ENCODE results near the gene VAPA. TPM values are rescaled to one million over a fixed set of nuclear protein-coding genes. Genes with fewer than 3 reads are reported as not detected.

Gene VAPA
- total and polyA plus RNA-seq, 7 experiments from 2014 or later: 109 to 278 (median 164) TPM

- peak overlapping the region in 8 of 10 donors; percentile 23 to 73 (median 53) for H3K4me3 Mint-ChIP-seq
- no peaks in the 10 kb centered on the region for H3K27me3 Mint-ChIP-seq
- ChIA-PET POLR2A (interaction anchor here (1.0 to 1.8 kb wide), 2 partner anchors 13 to 14 kb away, joined by 3 to 6 read pairs; partner anchors contain the start of gene VAPA), CTCF (interaction anchor here (0.6 kb wide), 1 partner anchor 11 kb away, joined by 3 read pairs; no protein-coding TSS in a partner anchor)
- Histone ChIP-seq H3K4me3 (ENCODE audit: low read length) (no peak overlapping the region), H3K27me3 (ENCODE audit: control insufficient read depth in 2 of 2, insufficient read depth in 2 of 2, low read length in 2 of 2) (no peaks in the 10 kb centered on the region), H3K36me3 (ENCODE audit: control insufficient read depth in 2 of 3, insufficient read depth in 3 of 3, low read length in 3 of 3) (peaks cover 0 to 6% (median 2%) of the 10 kb centered on the region in 3 experiments), H3K27ac (ENCODE audit: low read depth, low read length) (no peak overlapping the region), H3K9me3 (ENCODE audit: control insufficient read depth in 2 of 3, low read length in 3 of 3) (no peaks in the 10 kb centered on the region), H3K4me1 (ENCODE audit: control insufficient read depth in 2 of 2, insufficient read depth in 2 of 2, low read length in 2 of 2) (peaks cover 42 to 48% of the 10 kb centered on the region in 2 donors)
- H3K4me1 Mint-ChIP-seq: peaks cover 22 to 90% (median 48%) of the 10 kb centered on the region in 7 donors
- DNase-seq: no peak
- H3K9me3 Mint-ChIP-seq: no peaks in the 10 kb centered on the region
- no peak for ATAC-seq
- H3K36me3 Mint-ChIP-seq: peaks cover 4 to 10% (median 9%) of the 10 kb centered on the region in 5 donors
- peak overlapping the region in 5 of 9 donors; percentile 16 to 75 (median 25) for H3K27ac Mint-ChIP-seq
- intact Hi-C loops (cut with micrococcal nuclease): no loop called here
These were observed 13.7 kb downstream of the VAPA start for GRCh38 chr18:9927392-9928063.

GRCh38 chr18:9928646-9929259 lies 14.9 kb downstream of the VAPA start:
- CTCF ChIA-PET: no interaction called here
- DNase-seq (no peak), ATAC-seq (no peak)
- H3K27me3 ChIP-seq (ENCODE audit: control insufficient read depth in 2 of 2, insufficient read depth in 2 of 2, low read length in 2 of 2): no peaks in the 10 kb centered on the region
- no peak overlapping the region for H3K27ac ChIP-seq (ENCODE audit: low read depth, low read length)
- no peaks in the 10 kb centered on the region for H3K9me3 ChIP-seq (ENCODE audit: control insufficient read depth in 2 of 3, low read length in 3 of 3)
- H3K36me3 ChIP-seq (ENCODE audit: control insufficient read depth in 2 of 3, insufficient read depth in 3 of 3, low read length in 3 of 3): peaks cover 0 to 15% (median 6%) of the 10 kb centered on the region in 3 experiments
- Mint-ChIP-seq H3K27me3 (no peaks in the 10 kb centered on the region), H3K4me3 (peak overlapping the region in 8 of 10 donors; percentile 6 to 52 (median 40)), H3K36me3 (peaks cover 5 to 19% (median 10%) of the 10 kb centered on the region in 5 donors), H3K9me3 (no peaks in the 10 kb centered on the region), H3K27ac (peak overlapping the region in 3 of 9 donors; percentile 10 to 24 (median 20)), H3K4me1 (peaks cover 29 to 88% (median 49%) of the 10 kb centered on the region in 7 donors)
- POLR2A ChIA-PET: no interaction called here
- H3K4me3 ChIP-seq (ENCODE audit: low read length): no peak overlapping the region
- H3K4me1 ChIP-seq (ENCODE audit: control insufficient read depth in 2 of 2, insufficient read depth in 2 of 2, low read length in 2 of 2): peaks cover 32 to 36% of the 10 kb centered on the region in 2 donors
- intact Hi-C loops (cut with micrococcal nuclease): no loop called here

GRCh38 chr18:9930299-9930884 lies 16.6 kb downstream of the VAPA start:
- Histone ChIP-seq H3K27me3 (ENCODE audit: control insufficient read depth in 2 of 2, insufficient read depth in 2 of 2, low read length in 2 of 2) (no peaks in the 10 kb centered on the region), H3K27ac (ENCODE audit: low read depth, low read length) (no peak overlapping the region), H3K9me3 (ENCODE audit: control insufficient read depth in 2 of 3, low read length in 3 of 3) (no peaks in the 10 kb centered on the region), H3K36me3 (ENCODE audit: control insufficient read depth in 2 of 3, insufficient read depth in 3 of 3, low read length in 3 of 3) (peaks cover 0 to 23% (median 6%) of the 10 kb centered on the region in 3 experiments), H3K4me3 (ENCODE audit: low read length) (no peak overlapping the region), H3K4me1 (ENCODE audit: control insufficient read depth in 2 of 2, insufficient read depth in 2 of 2, low read length in 2 of 2) (peaks cover 23% of the 10 kb centered on the region in 2 donors)
- Mint-ChIP-seq H3K27ac (peak overlapping the region in 3 of 9 donors; percentile 12 to 59 (median 31)), H3K4me1 (peaks cover 28 to 78% (median 43%) of the 10 kb centered on the region in 7 donors), H3K36me3 (peaks cover 5 to 23% (median 10%) of the 10 kb centered on the region in 5 donors), H3K9me3 (no peaks in the 10 kb centered on the region), H3K4me3 (peak overlapping the region in 2 of 10 donors; percentile 12 to 13), H3K27me3 (no peaks in the 10 kb centered on the region)
- POLR2A ChIA-PET: interaction anchor here (1.2 kb wide), 1 partner anchor 17 kb away, joined by 4 read pairs; the partner anchor contains the start of gene VAPA
- intact Hi-C loops (cut with micrococcal nuclease): no loop called here
- no peak for DNase-seq
- ATAC-seq: no peak
- CTCF ChIA-PET: no interaction called here

GRCh38 chr18:9931146-9931545 lies 17.3 kb downstream of the VAPA start:
- POLR2A ChIA-PET: interaction anchor here (1.2 kb wide), 1 partner anchor 18 kb away, joined by 4 read pairs; the partner anchor contains the start of gene VAPA
- H3K9me3 ChIP-seq (ENCODE audit: control insufficient read depth in 2 of 3, low read length in 3 of 3): no peaks in the 10 kb centered on the region
- no peak overlapping the region for H3K4me3 Mint-ChIP-seq
- peaks cover 19 to 22% of the 10 kb centered on the region in 2 donors for H3K4me1 ChIP-seq (ENCODE audit: control insufficient read depth in 2 of 2, insufficient read depth in 2 of 2, low read length in 2 of 2)
- H3K27ac Mint-ChIP-seq: peak overlapping the region in 2 of 9 donors; percentile 8 to 39
- peaks cover 0 to 23% (median 6%) of the 10 kb centered on the region in 3 experiments for H3K36me3 ChIP-seq (ENCODE audit: control insufficient read depth in 2 of 3, insufficient read depth in 3 of 3, low read length in 3 of 3)
- DNase-seq: no peak
- no peaks in the 10 kb centered on the region for H3K27me3 ChIP-seq (ENCODE audit: control insufficient read depth in 2 of 2, insufficient read depth in 2 of 2, low read length in 2 of 2)
- no peak overlapping the region for H3K27ac ChIP-seq (ENCODE audit: low read depth, low read length)
- H3K4me1 Mint-ChIP-seq: peaks cover 28 to 71% (median 42%) of the 10 kb centered on the region in 7 donors
- no peaks in the 10 kb centered on the region for H3K9me3 Mint-ChIP-seq
- intact Hi-C loops (cut with micrococcal nuclease): no loop called here
- H3K36me3 Mint-ChIP-seq: peaks cover 5 to 23% (median 13%) of the 10 kb centered on the region in 5 donors
- no peak for ATAC-seq
- no peak overlapping the region for H3K4me3 ChIP-seq (ENCODE audit: low read length)
- CTCF ChIA-PET: no interaction called here
- no peaks in the 10 kb centered on the region for H3K27me3 Mint-ChIP-seq

- H3K27me3 ChIP-seq (ENCODE audit: control insufficient read depth in 2 of 2, insufficient read depth in 2 of 2, low read length in 2 of 2): no peaks in the 10 kb centered on the region
- H3K9me3 ChIP-seq (ENCODE audit: control insufficient read depth in 2 of 3, low read length in 3 of 3): no peaks in the 10 kb centered on the region
- ATAC-seq: no peak
- no peak overlapping the region for H3K4me3 Mint-ChIP-seq
- peaks cover 13 to 17% of the 10 kb centered on the region in 2 donors for H3K4me1 ChIP-seq (ENCODE audit: control insufficient read depth in 2 of 2, insufficient read depth in 2 of 2, low read length in 2 of 2)
- intact Hi-C loops (cut with micrococcal nuclease): loop anchor here in 1 of 2 donors (2.0 kb wide), 1 partner anchor 17 kb away; the partner anchor contains the start of gene VAPA
- H3K4me3 ChIP-seq (ENCODE audit: low read length): no peak overlapping the region
- no peaks in the 10 kb centered on the region for H3K9me3 Mint-ChIP-seq
- CTCF ChIA-PET: no interaction called here
- no peak overlapping the region for H3K27ac ChIP-seq (ENCODE audit: low read depth, low read length)
- peaks cover 0 to 28% (median 6%) of the 10 kb centered on the region in 3 experiments for H3K36me3 ChIP-seq (ENCODE audit: control insufficient read depth in 2 of 3, insufficient read depth in 3 of 3, low read length in 3 of 3)
- H3K36me3 Mint-ChIP-seq: peaks cover 5 to 27% (median 16%) of the 10 kb centered on the region in 5 donors
- H3K27me3 Mint-ChIP-seq: no peaks in the 10 kb centered on the region
- peaks cover 28 to 65% (median 37%) of the 10 kb centered on the region in 7 donors for H3K4me1 Mint-ChIP-seq
- H3K27ac Mint-ChIP-seq: peak overlapping the region in 2 of 9 donors; percentile 4 to 8
- no peak for DNase-seq
- POLR2A ChIA-PET: interaction anchor here (1.2 kb wide), 1 partner anchor 18 kb away, joined by 4 read pairs; the partner anchor contains the start of gene VAPA
These were observed 17.9 kb downstream of the VAPA start for GRCh38 chr18:9931678-9932077.

GRCh38 chr18:9933865-9934264 lies 20.0 kb downstream of the VAPA start:
- H3K9me3 Mint-ChIP-seq: no peaks in the 10 kb centered on the region
- H3K27ac Mint-ChIP-seq: peak overlapping the region in 1 of 9 donors; percentile 51
- no peak overlapping the region for H3K4me3 ChIP-seq (ENCODE audit: low read length)
- H3K36me3 Mint-ChIP-seq: peaks cover 5 to 37% (median 18%) of the 10 kb centered on the region in 5 donors
- no peak overlapping the region for H3K27ac ChIP-seq (ENCODE audit: low read depth, low read length)
- H3K4me1 Mint-ChIP-seq: peaks cover 16 to 44% (median 34%) of the 10 kb centered on the region in 7 donors
- DNase-seq: no peak
- no peaks in the 10 kb centered on the region for H3K27me3 Mint-ChIP-seq
- H3K9me3 ChIP-seq (ENCODE audit: control insufficient read depth in 2 of 3, low read length in 3 of 3): no peaks in the 10 kb centered on the region
- no peak overlapping the region for H3K4me3 Mint-ChIP-seq
- ATAC-seq: no peak
- H3K36me3 ChIP-seq (ENCODE audit: control insufficient read depth in 2 of 3, insufficient read depth in 3 of 3, low read length in 3 of 3): peaks cover 13 to 45% (median 16%) of the 10 kb centered on the region in 3 experiments
- POLR2A ChIA-PET: interaction anchor here (1.2 kb wide), 1 partner anchor 18 kb away, joined by 3 read pairs; no protein-coding TSS in a partner anchor
- intact Hi-C loops (cut with micrococcal nuclease): loop anchor here in 1 of 2 donors (2.0 kb wide), 1 partner anchor 19 kb away; the partner anchor contains the start of gene VAPA
- H3K27me3 ChIP-seq (ENCODE audit: control insufficient read depth in 2 of 2, insufficient read depth in 2 of 2, low read length in 2 of 2): no peaks in the 10 kb centered on the region
- CTCF ChIA-PET: no interaction called here
- H3K4me1 ChIP-seq (ENCODE audit: control insufficient read depth in 2 of 2, insufficient read depth in 2 of 2, low read length in 2 of 2): peaks cover 7 to 8% of the 10 kb centered on the region in 2 donors
